GM12878 (cell line): Measurements from ENCODE around the gene CCDC28B. TPM values are rescaled to one million over a fixed set of nuclear protein-coding genes. Genes with fewer than 3 reads are reported as not detected.

ENCODE experiments used
- BRCA1 ChIP-seq: IDR thresholded peaks from 2 replicates; pipeline ENCODE4 v1.6.1; 2011; ENCODE audit warnings: low read depth, low read length, improper control_type of control experiment
- HSF1 ChIP-seq: fragments of 150-350 bp; IDR thresholded peaks from 2 replicates; pipeline ENCODE4 v1.6.1; 2014; ENCODE audit warnings: mild to moderate bottlenecking, low read depth, low read length
- IRF4 ChIP-seq: IDR thresholded peaks from 2 replicates; pipeline ENCODE4 v1.6.1; 2011; ENCODE audit warnings: low read depth, low read length
- RAD21 ChIP-seq: IDR thresholded peaks from 2 replicates; pipeline ENCODE4 v1.6.1; 2011; ENCODE audit warnings: mild to moderate bottlenecking, low read depth, low read length, moderate library complexity; ENCODE audit not compliant: insufficient read depth
- RFX5 ChIP-seq: IDR thresholded peaks from 2 replicates; pipeline ENCODE4 v1.6.1; 2011; ENCODE audit warnings: low read depth, low read length, improper control_type of control experiment
- SMC3 ChIP-seq: IDR thresholded peaks from 2 replicates; pipeline ENCODE4 v1.6.1; 2011; ENCODE audit warnings: low read length, improper control_type of control experiment, borderline replicate concordance
- SP1 ChIP-seq: IDR thresholded peaks from one replicate; pipeline ENCODE4 v1.6.1; 2011; ENCODE audit warnings: low read depth, low read length
- WRNIP1 ChIP-seq: IDR thresholded peaks from 2 replicates; pipeline ENCODE4 v1.6.1; 2011; ENCODE audit warnings: low read depth, low read length, improper control_type of control experiment, borderline replicate concordance
- YBX1 ChIP-seq: fragments of 450-650 bp; IDR thresholded peaks from 2 replicates; pipeline ENCODE4 v1.6.1; 2016; ENCODE audit warnings: antibody characterized with exemption
- ZBED1 ChIP-seq: IDR thresholded peaks from 2 replicates; pipeline ENCODE4 v1.6.1; 2016; ENCODE audit warnings: borderline replicate concordance
- ZNF384 ChIP-seq: IDR thresholded peaks from 2 replicates; pipeline ENCODE4 v1.6.1; 2012; ENCODE audit warnings: low read depth, mild to moderate bottlenecking, low read length, improper control_type of control experiment, borderline replicate concordance
- polyA plus RNA-seq, 11 experiments: library from polyadenylated mRNA; depleted of rRNA in 4 of 11; unstranded in 6 of 11; stranded (reverse) in 5 of 11; fragments of >200 nt; fragmentation: Nextera tagmentation in 4 of 11; fragmentation: Illumina TruSeq in 1 of 11; extraction: Ambion mirVana in 4 of 11; extraction: Trizol in 1 of 11; gene quantifications; 1 replicate in 1 of 11; 2 replicates in 10 of 11; pipeline versions ENCODE4 v1.2.1 to v1.2.3, GENCODE V29; 2011 to 2016; ENCODE audit warnings: inconsistent platforms in 2 of 11, missing spikeins in 2 of 11, low read depth in 1 of 11
- total RNA-seq, 4 experiments: library from RNA; depleted of rRNA in 3 of 4; stranded (reverse); fragments of >200 nt in 3 of 4; fragmentation: Illumina TruSeq in 1 of 4; extraction: Trizol in 1 of 4; gene quantifications; 2 replicates each; pipeline versions ENCODE4 v1.2.1 to v1.2.3, GENCODE V29; 2013 to 2021
- TF ChIP-seq, protein P1 (sequence below): fragments of 450-650 bp; formaldehyde crosslinking; IDR thresholded peaks from 2 replicates; pipeline ENCODE4 v1.5.0; 2022; ENCODE audit warnings: mild to moderate bottlenecking, missing genetic modification characterization
- TF ChIP-seq, protein P2 (sequence below): fragments of 450-650 bp; IDR thresholded peaks from 2 replicates; pipeline ENCODE4 v1.6.1; 2017; ENCODE audit warnings: antibody characterized with exemption, mild to moderate bottlenecking, moderate library complexity
- TF ChIP-seq, protein P3 (sequence below): fragments of 450-650 bp; IDR thresholded peaks from 2 replicates; pipeline ENCODE4 v1.6.1; 2018; ENCODE audit warnings: borderline replicate concordance, mild to moderate bottlenecking; ENCODE audit not compliant: partially characterized antibody
- TF ChIP-seq, protein P4 (sequence below): fragments of 450-650 bp; IDR thresholded peaks from 2 replicates; pipeline ENCODE4 v1.6.1; 2017; ENCODE audit warnings: borderline replicate concordance

Gene CCDC28B
- total and polyA plus RNA-seq, 10 of the 15 experiments (the other 5 are each of a cell fraction or from before 2014, with no cell fraction given): 10.5 to 135 (median 90.6) TPM

DNA sequence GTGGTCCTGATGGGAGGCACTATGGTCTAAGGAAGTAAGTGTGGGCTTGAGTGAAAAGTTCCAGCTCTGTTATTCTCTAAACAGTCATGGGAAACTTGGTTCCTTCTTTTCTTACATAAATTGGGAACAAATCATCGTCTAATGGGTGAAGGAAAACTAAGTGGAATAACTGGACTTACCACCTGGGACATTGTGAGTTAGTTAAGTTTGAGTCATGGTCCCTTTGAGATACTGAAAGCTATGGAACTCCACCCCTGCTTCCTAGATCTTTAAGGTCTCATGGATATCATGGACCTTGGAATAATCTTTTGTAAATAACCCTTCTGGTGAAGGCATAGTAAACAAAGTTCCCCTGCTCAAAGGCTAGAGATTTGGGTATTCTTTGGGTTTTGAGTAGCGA is 37.0 kb upstream of the CCDC28B start (continued):
- TF ChIP-seq, protein P1, sequence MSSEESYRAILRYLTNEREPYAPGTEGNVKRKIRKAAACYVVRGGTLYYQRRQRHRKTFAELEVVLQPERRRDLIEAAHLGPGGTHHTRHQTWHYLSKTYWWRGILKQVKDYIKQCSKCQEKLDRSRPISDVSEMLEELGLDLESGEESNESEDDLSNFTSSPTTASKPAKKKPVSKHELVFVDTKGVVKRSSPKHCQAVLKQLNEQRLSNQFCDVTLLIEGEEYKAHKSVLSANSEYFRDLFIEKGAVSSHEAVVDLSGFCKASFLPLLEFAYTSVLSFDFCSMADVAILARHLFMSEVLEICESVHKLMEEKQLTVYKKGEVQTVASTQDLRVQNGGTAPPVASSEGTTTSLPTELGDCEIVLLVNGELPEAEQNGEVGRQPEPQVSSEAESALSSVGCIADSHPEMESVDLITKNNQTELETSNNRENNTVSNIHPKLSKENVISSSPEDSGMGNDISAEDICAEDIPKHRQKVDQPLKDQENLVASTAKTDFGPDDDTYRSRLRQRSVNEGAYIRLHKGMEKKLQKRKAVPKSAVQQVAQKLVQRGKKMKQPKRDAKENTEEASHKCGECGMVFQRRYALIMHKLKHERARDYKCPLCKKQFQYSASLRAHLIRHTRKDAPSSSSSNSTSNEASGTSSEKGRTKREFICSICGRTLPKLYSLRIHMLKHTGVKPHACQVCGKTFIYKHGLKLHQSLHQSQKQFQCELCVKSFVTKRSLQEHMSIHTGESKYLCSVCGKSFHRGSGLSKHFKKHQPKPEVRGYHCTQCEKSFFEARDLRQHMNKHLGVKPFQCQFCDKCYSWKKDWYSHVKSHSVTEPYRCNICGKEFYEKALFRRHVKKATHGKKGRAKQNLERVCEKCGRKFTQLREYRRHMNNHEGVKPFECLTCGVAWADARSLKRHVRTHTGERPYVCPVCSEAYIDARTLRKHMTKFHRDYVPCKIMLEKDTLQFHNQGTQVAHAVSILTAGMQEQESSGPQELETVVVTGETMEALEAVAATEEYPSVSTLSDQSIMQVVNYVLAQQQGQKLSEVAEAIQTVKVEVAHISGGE: no peak
- TF ChIP-seq BRCA1: no peak
- no peak for TF ChIP-seq RFX5
- TF ChIP-seq ZBED1: no peak
- no peak for TF ChIP-seq ZNF384
- TF ChIP-seq RAD21: no peak
- TF ChIP-seq SP1: no peak
- TF ChIP-seq, protein P2, sequence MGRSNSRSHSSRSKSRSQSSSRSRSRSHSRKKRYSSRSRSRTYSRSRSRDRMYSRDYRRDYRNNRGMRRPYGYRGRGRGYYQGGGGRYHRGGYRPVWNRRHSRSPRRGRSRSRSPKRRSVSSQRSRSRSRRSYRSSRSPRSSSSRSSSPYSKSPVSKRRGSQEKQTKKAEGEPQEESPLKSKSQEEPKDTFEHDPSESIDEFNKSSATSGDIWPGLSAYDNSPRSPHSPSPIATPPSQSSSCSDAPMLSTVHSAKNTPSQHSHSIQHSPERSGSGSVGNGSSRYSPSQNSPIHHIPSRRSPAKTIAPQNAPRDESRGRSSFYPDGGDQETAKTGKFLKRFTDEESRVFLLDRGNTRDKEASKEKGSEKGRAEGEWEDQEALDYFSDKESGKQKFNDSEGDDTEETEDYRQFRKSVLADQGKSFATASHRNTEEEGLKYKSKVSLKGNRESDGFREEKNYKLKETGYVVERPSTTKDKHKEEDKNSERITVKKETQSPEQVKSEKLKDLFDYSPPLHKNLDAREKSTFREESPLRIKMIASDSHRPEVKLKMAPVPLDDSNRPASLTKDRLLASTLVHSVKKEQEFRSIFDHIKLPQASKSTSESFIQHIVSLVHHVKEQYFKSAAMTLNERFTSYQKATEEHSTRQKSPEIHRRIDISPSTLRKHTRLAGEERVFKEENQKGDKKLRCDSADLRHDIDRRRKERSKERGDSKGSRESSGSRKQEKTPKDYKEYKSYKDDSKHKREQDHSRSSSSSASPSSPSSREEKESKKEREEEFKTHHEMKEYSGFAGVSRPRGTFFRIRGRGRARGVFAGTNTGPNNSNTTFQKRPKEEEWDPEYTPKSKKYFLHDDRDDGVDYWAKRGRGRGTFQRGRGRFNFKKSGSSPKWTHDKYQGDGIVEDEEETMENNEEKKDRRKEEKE: no peak
- no peak for TF ChIP-seq YBX1
- TF ChIP-seq, protein P3, sequence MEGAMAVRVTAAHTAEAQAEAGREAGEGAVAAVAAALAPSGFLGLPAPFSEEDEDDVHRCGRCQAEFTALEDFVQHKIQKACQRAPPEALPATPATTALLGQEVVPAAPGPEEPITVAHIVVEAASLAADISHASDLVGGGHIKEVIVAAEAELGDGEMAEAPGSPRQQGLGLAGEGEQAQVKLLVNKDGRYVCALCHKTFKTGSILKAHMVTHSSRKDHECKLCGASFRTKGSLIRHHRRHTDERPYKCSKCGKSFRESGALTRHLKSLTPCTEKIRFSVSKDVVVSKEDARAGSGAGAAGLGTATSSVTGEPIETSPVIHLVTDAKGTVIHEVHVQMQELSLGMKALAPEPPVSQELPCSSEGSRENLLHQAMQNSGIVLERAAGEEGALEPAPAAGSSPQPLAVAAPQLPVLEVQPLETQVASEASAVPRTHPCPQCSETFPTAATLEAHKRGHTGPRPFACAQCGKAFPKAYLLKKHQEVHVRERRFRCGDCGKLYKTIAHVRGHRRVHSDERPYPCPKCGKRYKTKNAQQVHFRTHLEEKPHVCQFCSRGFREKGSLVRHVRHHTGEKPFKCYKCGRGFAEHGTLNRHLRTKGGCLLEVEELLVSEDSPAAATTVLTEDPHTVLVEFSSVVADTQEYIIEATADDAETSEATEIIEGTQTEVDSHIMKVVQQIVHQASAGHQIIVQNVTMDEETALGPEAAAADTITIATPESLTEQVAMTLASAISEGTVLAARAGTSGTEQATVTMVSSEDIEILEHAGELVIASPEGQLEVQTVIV: no peak
- no peak for TF ChIP-seq WRNIP1
- no peak for TF ChIP-seq SMC3
- no peak for TF ChIP-seq IRF4
- no peak for TF ChIP-seq HSF1
- TF ChIP-seq, protein P4, sequence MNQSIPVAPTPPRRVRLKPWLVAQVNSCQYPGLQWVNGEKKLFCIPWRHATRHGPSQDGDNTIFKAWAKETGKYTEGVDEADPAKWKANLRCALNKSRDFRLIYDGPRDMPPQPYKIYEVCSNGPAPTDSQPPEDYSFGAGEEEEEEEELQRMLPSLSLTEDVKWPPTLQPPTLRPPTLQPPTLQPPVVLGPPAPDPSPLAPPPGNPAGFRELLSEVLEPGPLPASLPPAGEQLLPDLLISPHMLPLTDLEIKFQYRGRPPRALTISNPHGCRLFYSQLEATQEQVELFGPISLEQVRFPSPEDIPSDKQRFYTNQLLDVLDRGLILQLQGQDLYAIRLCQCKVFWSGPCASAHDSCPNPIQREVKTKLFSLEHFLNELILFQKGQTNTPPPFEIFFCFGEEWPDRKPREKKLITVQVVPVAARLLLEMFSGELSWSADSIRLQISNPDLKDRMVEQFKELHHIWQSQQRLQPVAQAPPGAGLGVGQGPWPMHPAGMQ: no peak
